ENCODE measurements around the gene PLA2G2D.

Gene PLA2G2D

DNA sequence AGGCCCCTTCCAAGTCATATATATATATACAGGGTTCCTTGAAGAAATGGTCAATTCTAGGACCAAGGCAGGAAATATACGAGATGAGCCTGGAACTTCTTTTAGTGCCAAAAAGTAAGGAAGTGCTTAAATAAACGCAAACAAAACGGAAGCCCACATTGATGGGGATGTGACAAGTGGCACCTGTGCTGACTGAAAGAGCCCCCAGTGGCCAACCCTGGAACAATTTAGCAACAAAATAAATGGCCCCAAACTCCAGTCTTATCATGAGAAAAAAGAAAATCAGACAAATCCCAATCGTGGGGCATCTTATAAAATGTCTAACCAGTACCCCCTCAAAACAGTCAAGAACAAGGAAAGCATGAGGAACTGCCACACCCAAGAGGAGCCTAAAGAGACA lies 31.7 kb downstream of the PLA2G2D start:
- in situ Hi-C loops (cut with MboI; ENCODE audit: low sequenced_read_pairs, unreplicated experiment), result no loop called here
- DNase-seq (ENCODE audit: low spot score), result peak; percentile 47
- TF ChIP-seq, protein P1, sequence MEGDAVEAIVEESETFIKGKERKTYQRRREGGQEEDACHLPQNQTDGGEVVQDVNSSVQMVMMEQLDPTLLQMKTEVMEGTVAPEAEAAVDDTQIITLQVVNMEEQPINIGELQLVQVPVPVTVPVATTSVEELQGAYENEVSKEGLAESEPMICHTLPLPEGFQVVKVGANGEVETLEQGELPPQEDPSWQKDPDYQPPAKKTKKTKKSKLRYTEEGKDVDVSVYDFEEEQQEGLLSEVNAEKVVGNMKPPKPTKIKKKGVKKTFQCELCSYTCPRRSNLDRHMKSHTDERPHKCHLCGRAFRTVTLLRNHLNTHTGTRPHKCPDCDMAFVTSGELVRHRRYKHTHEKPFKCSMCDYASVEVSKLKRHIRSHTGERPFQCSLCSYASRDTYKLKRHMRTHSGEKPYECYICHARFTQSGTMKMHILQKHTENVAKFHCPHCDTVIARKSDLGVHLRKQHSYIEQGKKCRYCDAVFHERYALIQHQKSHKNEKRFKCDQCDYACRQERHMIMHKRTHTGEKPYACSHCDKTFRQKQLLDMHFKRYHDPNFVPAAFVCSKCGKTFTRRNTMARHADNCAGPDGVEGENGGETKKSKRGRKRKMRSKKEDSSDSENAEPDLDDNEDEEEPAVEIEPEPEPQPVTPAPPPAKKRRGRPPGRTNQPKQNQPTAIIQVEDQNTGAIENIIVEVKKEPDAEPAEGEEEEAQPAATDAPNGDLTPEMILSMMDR (IDR thresholded peaks at IDR 0.05; ENCODE audit: borderline replicate concordance, control extremely low read depth, extremely low read depth, insufficient read depth, missing control alignments), result no peak

DNA sequence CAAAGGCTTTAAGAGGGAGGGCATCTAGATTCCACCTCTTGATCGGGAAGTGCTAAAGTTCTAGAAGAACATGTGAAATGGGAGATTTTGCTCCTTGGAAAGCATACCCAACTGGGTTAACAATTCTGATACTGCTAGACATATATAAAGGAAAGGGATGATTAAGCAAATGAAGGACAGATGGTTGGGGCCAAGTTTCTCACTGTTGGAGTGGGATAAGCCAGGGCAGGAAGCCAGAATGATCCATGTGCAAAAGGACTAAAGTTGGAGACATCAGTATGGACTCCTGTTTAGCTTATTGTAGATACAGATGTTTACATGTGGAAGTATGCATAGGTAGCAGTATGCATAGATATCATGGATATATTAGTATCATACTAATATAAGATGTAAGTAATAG lies 32.5 kb downstream of the PLA2G2D start:
- no peak for DNase-seq (ENCODE audit: low spot score)
- in situ Hi-C loops (cut with MboI; ENCODE audit: low sequenced_read_pairs, unreplicated experiment), result no loop called here
- TF ChIP-seq, protein P1 (IDR thresholded peaks at IDR 0.05; ENCODE audit: borderline replicate concordance, control extremely low read depth, extremely low read depth, insufficient read depth, missing control alignments), result no peak

DNA sequence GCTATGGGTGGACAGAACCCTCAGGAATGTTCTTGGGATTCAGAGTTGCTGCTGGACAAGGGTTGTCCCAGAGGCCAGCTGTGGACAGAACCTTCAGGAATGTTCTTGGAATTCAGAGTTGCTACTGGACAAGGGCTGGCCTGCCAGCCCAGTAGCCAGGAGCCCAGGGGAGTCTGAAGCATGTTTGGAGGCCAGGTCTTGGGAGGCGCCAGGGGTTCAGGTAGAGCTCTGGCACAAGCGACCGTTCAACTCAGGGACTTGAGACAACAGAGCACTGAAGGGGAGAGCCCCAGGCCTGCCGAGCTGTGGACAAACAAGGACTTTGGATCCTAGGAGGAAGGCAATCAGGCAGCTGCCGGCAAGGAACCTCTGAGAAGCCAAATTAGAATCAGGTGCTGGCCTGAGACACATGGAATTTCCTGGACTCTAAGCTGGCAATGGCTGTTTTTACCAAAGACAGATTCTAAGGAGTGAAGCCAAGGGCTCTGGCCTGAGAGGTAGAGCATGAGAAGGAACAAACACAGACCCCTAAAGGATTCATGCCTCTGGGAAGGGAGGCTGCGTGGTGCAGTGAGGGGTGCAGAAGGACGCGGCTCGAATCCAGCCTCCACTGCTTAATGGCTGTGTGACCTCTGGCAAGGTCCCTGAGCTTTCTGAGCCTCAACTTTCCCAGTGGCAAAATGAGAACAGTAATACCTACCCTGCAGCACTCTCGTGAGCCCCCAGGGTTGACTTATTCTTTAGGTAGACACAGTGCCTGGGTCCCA lies 36.0 kb downstream of the PLA2G2D start:
- in situ Hi-C loops (cut with MboI; ENCODE audit: low sequenced_read_pairs, unreplicated experiment), result no loop called here
- TF ChIP-seq, protein P1 (IDR thresholded peaks at IDR 0.05; ENCODE audit: borderline replicate concordance, control extremely low read depth, extremely low read depth, insufficient read depth, missing control alignments), result no peak
- no peak for DNase-seq (ENCODE audit: low spot score)

DNA sequence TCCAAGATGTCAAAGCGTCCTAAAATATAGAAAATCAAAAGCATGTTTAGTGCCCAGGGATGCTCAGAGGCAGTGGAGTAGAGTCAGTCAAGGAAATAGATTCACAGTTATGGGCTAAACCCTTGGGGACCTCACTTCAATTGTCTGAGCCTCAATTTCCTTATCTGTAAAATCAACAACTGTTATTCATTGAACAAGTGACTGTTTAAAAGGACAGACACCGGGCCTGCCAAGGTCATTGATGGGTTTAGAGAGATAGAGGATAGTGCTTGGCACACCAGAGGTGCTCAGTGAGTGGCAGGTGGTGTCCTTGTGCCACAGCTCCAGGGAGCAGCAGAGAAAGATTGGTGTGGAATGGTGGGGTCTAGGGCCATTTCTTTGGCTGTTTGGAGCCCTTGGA lies 36.6 kb downstream of the PLA2G2D start:
- in situ Hi-C loops (cut with MboI; ENCODE audit: low sequenced_read_pairs, unreplicated experiment), result no loop called here
- TF ChIP-seq, protein P1 (IDR thresholded peaks at IDR 0.05; ENCODE audit: borderline replicate concordance, control extremely low read depth, extremely low read depth, insufficient read depth, missing control alignments), result no peak
- DNase-seq (ENCODE audit: low spot score), result no peak

DNA sequence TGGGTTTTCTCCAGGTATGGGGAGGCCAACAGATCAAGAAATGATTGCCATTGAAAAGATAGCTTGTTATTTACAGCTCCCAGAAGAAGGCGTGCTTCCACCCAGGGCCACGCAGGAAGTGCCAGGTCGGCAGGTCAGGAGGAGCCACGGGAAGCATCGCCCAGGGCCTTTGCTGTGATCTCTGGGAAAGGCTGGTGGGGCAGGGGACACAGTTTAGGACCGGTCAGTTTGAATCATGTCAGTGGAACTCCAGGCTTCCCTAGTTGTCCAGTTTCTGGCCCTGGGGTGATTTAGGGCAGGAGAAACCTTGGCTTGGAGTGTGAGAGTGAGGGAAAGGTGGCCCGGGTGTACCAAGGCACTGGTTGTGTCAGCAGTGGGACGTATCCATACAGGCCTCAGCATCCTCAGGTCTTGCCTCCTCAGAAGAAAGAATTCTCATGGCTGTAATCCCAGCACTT lies 38.0 kb downstream of the PLA2G2D start:
- DNase-seq (ENCODE audit: low spot score), result no peak
- in situ Hi-C loops (cut with MboI; ENCODE audit: low sequenced_read_pairs, unreplicated experiment), result no loop called here
- TF ChIP-seq, protein P1 (IDR thresholded peaks at IDR 0.05; ENCODE audit: borderline replicate concordance, control extremely low read depth, extremely low read depth, insufficient read depth, missing control alignments), result no peak

DNA sequence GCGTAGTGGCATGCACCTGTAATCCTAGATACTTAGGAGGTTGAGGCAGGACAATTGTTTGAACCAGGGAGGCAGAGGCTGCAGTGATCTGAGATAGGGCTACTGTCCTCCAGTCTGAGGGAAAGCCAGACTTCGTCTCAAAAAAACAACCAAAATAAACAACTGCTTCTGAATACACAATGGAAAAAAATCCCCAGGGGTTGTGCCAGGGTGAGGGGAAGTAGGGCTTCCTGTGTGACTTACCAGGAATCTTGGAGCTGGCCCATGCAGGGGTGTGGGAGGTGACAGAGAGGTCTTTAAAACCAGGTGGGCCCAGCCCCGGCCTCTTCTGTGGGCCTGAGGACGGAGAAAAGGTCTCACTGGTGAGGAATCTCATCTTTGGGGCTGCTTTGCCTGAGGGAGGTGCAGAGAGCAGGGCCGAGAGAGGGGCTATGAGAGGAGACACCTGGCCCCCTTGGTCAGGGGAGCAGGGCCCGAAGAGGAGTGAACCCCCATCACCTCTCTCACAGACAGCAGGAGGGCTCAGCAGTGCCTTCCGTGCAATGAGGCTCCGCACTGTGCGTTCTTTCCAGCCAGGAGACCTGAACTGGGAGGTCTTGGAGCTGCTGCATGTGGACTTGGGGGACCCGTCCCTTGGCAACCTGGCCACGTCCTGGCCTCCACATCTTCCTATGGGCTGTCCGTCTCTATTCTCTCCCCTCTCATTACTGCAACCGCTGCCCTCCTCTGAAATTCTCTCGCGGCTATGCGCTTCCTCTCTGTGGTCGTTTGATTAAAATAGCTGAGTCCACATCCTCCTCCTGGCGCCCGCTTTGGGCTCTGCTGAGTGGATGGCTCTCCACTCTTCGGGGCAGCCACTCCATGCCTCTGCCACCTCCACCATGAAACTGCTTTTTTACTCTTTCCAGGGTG lies 38.6 kb downstream of the PLA2G2D start:
- in situ Hi-C loops (cut with MboI; ENCODE audit: low sequenced_read_pairs, unreplicated experiment), result no loop called here
- TF ChIP-seq, protein P1 (IDR thresholded peaks at IDR 0.05; ENCODE audit: borderline replicate concordance, control extremely low read depth, extremely low read depth, insufficient read depth, missing control alignments), result peak; percentile 5
- DNase-seq (ENCODE audit: low spot score), result peak; percentile 59

Measured in GM13976 (cell line).